Right forelimb (tissue), 1 donor: ENCODE measurements around the gene PTPN12.
"Not testable (repeated sequence)": the region's sequence is repeated elsewhere in the genome, so short reads cannot be mapped to it uniquely, and the experiment has no call there.

ENCODE experiments used
- DNase-seq: peaks from one replicate; pipeline ENCODE4 v3.0.0-alpha.2; 2018

PTPN12 gene

GRCh38 chr7:77537136-77537777 is at the start of gene PTPN12:
PTPN12 (plus strand) TSS chr7:77537295; CDS start chr7:77537547, 252 bp downstream.
- DNase-seq, result peak; percentile 90

DNA sequence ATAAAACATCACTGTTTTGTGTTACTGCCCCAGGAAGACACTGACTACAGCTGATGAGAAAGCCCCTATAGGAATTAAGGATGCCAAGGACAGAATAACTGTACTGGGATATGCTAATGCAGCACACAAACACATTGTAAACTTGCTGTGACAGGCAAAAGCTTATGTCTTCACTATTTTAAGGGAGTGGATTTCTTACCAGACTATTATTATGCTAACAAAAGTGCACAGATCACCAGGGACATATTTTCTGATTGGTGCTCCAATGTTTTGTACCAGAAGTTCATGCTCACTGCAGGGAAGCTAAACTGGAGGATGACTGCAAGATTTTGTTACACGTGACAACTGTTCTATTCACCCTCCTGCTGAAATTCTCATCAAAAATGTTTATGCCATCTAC is 48.1 kb upstream of the PTPN12 start:
- no peak for DNase-seq

DNA sequence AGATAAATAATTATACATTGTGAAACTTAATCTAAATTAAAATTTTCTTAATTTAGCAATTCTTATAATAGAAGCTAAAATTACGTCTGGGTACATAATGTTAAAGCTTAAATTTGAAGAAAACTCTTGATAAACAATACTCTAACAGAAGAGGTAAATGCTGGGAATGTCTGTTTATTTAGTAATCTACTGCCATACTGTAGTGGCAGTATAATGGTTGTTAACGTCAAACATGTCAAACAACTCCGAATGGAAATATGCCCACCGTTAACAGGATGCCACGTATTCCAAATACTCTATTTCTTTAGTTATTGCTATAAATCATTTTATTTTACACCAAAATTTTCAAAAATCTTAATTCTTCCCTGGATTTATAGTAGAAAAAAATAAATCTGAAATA is 40.0 kb upstream of the PTPN12 start:
- DNase-seq, result no peak

DNA sequence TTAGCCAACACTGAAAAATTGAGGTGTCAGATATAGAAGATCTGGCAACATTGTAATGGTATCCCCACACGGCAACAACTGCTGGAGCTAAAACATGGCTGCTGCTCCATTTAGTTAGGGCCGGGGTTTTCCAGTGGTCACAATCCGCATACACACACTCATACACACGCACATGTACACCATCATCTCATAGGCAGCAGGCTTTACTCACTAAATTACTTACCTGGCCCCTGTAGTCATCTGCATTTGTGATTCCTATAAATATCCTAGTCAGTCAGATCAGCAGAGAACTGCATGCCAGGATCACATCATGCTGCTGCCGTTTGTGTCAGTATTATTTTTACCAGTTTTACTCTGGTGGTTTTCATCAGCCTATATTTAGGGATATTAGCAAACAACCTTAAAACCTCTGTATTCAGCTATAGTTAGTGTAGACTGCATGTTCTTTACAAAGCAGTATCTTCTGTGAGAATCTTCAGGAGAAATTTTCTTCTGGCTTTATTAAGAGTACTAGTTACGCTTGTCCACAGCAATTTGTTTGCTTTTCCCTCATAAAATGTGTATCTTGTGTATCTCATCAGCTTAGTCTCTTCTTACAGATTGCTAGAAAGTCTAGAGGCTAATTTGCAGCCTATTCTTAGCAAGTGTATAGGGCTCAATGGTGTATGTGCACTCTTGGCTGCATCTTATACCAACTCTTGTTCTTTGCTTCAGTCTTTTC is 38.3 kb upstream of the PTPN12 start:
- DNase-seq, result no peak

- DNase-seq, result no peak
These were observed 35.9 kb upstream of the PTPN12 start for GRCh38 chr7:77501192-77501515.

- no peak for DNase-seq
These were observed 32.1 kb upstream of the PTPN12 start for GRCh38 chr7:77504951-77505350.

GRCh38 chr7:77506899-77507298 is 30.2 kb upstream of the PTPN12 start:
- no peak for DNase-seq

GRCh38 chr7:77513002-77513670 is 24.0 kb upstream of the PTPN12 start:
- not testable (repeated sequence) for DNase-seq

DNA sequence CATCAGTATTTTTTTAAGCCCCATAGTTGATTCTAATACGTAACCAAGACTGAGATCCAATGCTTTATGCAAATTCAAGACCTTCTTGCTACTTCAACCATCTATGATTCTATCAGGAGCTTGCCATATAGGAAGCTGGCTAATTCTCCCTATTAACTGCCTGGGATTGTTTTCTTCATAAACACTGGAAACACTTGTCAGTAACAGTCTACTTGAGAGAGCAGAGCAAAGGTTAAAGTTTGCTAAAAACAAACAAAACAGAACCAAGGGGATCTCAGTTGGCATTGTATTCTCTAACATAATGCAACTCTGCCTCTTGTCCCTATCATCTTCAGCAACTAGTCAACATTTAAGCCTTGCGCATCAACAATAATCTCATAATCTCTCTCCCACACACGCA is 21.0 kb upstream of the PTPN12 start:
- DNase-seq, result no peak

- no peak for DNase-seq
These were observed 16.8 kb upstream of the PTPN12 start for GRCh38 chr7:77520261-77520660.

GRCh38 chr7:77521537-77521936 is 15.6 kb upstream of the PTPN12 start:
- not testable (repeated sequence) for DNase-seq

DNA sequence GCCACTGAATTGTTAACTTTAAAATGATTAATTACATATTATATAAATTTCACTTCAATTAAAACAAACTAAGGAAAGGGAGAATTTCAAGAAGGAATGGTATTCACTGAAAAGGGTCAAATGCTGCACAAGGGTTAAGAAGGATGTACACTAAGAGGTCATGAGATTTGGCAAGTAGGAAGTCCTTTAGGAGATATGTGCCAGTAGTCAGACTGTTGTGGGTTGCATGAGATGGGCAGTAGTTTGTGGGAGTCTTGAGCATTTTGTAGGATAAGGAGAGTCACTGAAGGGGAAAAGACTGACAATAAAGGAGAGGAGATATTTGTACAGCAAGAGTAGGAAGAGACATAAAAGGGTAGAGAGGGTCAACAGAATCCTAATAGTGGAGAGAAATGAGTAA is 12.4 kb upstream of the PTPN12 start:
- DNase-seq, result no peak

GRCh38 chr7:77525231-77525630 is 11.9 kb upstream of the PTPN12 start:
- DNase-seq, result no peak

GRCh38 chr7:77528368-77528767 is 8.7 kb upstream of the PTPN12 start:
- DNase-seq, result no peak

GRCh38 chr7:77529279-77529678 is 7.8 kb upstream of the PTPN12 start:
- no peak for DNase-seq

DNA sequence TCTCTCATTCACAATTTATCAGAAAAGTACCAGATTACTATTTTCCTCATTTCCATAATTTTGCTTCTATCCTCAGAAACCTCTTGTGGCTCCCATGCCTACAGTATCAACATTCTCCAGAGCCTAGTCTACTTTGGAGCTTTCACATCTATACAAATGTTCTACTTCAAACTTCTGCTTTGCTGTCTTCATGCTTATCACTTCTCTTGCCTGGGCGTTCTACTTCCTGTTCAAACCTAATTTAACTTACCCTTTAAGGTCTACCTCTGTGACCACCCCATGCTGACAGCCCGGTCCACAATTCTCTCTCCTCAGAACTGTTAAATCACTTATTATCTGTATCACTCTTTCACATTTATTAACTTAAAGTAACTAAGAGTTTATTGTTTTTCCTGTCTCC is 6.1 kb upstream of the PTPN12 start:
- no peak for DNase-seq

- no peak for DNase-seq
These were observed 4.8 kb upstream of the PTPN12 start for GRCh38 chr7:77532247-77532646.

GRCh38 chr7:77532732-77533131 is 4.4 kb upstream of the PTPN12 start:
- DNase-seq, result not testable (repeated sequence)

DNA sequence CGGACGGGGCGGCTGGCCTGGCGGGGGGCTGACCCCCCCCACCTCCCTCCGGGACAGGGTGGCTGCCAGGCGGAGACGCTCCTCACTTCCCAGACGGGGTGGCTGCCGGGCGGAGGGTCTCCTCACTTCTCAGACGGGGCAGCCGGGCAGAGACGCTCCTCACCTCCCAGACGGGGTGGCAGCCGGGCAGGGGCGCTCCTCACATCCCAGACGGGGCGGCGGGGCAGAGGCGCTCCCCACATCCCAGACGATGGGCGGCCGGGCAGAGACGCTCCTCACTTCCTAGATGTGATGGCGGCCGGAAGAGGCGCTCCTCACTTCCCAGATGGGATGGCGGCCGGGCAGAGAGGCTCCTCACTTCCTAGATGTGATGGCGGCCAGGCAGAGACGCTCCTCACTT is 3.0 kb upstream of the PTPN12 start:
- DNase-seq, result not testable (repeated sequence)

DNA sequence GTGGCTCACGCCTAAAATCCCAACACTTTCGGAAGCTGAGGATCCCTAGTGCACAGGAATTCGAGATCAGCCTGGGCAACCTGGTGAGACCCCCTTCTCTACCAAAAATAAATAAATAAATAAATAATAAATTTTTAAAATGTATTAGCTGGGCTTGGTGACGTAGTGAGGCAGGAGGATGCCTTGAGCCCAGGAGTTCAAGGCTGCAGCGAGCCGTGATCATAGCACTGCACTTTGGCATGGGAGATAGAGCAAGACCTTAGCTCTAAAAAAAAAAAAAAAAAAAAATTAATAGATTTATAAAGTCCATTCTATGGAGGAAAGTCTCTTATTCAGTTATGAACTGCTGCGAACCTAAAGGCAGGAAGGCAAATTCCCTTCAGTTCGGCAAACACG is 1.1 kb upstream of the PTPN12 start:
- DNase-seq, result no peak

DNA sequence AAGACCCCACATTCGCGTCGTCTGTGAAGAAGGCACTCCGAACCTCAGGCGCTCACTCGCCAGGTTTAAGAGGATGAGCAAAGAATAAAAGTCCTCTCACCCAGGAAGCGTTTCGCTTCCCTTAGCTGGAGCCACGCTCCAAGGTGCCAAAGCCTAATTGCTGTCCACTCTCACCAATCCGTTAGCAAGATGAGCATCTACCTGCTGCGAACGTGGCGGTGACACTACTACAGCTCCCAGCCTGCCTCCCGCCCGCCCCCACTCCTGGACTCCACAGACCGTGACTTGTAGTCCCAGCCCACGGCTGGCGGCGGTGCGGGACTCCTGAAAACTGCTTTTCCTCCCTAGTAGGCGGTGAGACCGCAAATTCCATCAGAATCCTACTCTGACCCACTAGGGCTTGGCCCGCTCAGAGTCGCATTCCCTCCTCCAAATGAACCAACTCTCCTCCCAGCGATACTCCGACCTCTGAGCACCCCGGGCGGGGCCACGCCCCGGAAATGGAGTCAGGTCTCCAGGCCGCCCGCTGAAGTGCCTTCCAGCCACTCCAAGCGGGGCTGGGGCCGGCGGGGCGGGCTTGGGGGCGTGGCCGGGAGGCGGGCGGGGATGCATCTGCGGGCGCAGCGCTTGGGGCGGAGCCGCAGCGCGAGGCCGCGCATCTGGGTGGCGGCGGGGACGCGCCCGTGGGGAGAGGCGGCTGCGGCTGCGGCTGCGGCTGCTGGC is 521 bp upstream of the PTPN12 start:
- DNase-seq, result peak; percentile 99

DNA sequence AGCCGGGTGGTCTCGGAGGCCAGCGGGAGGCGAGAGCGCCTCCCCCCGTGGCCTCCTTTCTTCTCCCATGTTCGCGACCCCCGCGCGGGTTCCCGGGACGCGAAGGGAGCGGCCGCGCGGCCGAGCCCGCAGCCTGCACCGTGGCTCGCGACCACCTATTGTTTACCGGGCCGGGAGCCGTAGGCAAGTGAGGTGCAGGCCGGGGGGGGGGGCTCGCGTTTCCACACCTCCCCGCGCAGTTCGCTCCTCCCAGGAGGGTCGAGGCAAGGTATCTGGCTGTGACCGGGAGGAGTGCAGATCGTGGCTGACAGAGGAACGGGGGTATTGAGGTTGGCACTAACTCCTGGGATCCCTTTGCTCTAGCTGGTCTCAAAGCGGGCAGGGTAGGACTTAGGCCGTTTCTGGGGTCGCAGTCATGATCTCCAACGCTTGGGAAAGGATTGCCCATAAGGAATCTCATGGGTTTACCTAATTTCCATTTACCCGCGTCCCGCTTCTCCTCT is 734 bp downstream of the PTPN12 start:
- DNase-seq, result peak; percentile 68
